ENCODE data around the gene MTG1.

- TF ChIP-seq CTCF (IDR thresholded peaks at IDR 0.05) (no peak), POLR2AphosphoS5 (IDR thresholded peaks at IDR 0.05) (no peak)
Observed at GRCh38 chr10:133445751-133446708, 52.1 kb downstream of the MTG1 start.

Data from sigmoid colon (tissue), 4 donors.